Measurements from ENCODE around the gene IL17RB.

The IL17RB gene

DNA sequence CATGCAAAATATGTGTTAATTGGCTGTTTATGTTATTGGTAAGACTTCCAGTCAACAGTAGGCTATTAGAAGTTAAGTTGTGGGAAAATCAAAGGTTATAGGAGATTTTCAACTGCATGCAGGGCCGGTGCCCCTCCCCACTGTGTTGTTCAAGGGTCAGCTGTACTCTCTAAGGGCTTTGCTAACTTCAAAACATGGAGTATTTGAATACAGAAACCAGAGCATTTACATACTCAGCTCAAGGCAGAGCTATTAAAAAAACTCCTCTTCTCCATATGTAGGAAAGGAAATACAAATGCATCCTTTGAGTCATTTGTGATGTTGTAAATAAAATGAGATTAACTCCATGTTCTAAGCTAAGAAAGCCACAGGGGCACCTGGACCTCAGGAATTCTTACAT lies 16.8 kb downstream of the IL17RB start:
- DNase-seq (ENCODE audit: low spot score), result no peak

- DNase-seq (ENCODE audit: low spot score), result no peak
These were observed 19.5 kb downstream of the IL17RB start for GRCh38 chr3:53865732-53866499.

- DNase-seq (ENCODE audit: low spot score), result no peak
These were observed 34.3 kb downstream of the IL17RB start for GRCh38 chr3:53880396-53881345.

DNA sequence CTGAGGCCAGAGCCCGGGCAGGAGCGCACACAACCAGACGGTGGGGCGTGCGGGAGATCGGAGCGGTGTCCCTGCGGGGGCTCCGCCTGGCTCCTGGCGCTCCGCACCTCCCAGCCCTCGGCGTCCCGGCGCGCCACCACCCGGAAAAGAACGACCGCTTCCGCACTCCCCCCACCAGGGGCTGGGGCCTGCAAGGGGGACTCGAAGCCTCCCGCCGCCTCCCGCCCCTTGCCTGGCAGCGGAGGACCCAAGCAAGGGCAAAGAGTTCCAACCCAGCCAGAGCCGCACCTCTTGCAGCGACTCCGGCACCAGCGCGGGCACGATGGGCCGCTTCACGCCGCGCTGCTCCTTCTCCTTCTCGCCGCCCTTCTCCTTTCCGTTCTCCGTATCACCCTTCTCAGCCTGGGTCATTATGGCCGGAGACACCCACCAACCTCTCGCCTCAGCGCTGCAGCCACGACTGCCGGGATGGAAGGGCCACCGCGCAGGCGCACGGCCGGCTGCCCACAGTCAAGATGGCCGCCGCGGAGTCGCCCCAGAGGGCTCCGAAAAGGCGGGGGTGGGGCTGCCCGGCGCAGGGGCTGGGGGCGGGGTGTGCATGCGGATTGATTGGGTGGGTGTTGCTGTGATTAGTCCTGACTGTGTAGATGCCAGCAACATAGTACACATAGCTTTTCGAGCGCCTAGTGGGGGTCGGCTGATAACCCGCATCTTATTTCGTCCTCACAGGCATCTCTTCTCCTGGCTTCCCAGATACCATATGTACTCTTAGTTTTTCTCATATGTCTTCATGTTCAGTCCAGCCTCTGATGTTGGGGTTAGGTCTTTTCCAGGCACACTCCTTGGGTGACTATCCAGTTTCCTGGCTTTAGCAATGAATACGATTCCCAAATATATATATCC lies 35.6 kb downstream of the IL17RB start, which contains the start of gene ACTR8:
Gene ACTR8, minus strand, starts transcription at position 462 of the 903 bp plus-strand sequence. Its CDS starts 51 bp downstream, at position 411.
- DNase-seq (ENCODE audit: low spot score), result peak; percentile 91

DNA sequence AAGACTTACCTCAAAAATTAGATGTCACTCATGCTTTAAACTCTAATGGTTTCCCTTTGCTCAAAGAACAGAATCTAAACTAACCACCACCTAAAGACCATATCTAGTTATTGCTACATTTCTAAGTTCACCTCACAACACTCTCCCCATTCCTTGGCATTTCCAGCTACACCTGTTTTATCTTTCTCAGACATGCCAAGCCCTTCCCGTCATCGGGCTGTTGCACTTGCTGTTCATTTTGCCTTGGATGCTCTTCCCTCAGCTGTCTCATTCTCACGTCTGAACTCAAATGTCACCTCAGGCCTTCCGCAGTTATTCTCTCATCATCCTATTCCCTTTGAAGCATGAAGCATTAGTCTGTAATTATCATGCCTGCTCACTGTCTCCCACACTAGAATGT lies 36.6 kb downstream of the IL17RB start:
- DNase-seq (ENCODE audit: low spot score), result no peak

DNA sequence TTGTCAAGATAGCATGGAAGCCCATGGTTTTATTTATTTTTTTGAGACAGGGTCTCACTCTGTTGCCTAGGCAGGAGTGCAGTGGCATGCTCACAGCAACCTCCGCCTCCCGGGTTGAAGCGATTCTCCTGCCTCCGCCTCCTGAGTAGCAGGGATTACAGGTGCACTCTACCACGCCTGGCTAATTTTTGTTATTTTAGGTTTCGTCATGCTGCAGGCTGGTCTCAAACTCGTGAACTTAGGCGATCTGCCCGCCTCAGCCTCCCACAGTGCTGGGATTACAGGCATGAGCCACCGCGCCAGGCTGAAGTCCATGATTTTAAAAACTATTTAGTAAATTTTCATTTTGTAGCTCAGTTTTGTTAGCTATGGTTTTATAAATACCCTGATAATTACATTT lies 38.3 kb downstream of the IL17RB start:
- DNase-seq (ENCODE audit: low spot score), result no peak

DNA sequence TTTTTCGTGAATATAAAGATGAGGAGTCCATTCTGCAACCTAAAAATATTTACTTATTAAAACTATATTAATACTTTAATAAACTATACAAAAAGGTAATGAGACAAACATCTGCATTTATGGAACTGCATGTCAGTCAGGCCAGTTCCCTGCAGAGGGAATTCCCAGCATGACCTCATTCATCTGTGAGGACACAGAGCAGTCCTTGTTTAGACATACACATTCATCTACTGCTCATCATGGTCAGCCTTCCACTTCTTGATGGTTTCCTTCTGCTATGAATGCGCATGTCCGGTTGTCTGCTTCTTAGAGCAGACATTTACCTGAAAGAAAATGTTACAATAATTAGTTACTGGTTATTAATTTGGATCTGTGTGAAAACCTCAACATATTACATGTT lies 38.9 kb downstream of the IL17RB start:
- peak; percentile 48 for DNase-seq (ENCODE audit: low spot score)

DNA sequence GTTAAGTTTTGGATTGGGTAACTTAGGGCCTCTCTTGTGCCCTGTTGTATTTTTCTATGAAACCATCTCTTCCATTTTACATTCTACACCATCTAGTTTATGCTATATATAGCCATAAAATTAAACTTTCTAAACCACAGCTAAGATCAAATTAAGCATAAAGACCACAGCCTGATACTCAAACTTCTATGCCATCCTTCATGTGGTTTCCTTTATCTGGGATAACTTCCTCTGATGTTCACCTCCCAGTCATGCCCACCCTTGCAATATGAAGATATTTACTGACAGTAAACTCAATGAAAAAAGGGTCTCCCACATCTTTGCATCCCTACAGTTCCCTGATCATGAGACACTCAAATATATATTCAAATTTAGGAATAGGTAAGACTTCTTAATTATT lies 41.1 kb downstream of the IL17RB start:
- DNase-seq (ENCODE audit: low spot score), result no peak

DNA sequence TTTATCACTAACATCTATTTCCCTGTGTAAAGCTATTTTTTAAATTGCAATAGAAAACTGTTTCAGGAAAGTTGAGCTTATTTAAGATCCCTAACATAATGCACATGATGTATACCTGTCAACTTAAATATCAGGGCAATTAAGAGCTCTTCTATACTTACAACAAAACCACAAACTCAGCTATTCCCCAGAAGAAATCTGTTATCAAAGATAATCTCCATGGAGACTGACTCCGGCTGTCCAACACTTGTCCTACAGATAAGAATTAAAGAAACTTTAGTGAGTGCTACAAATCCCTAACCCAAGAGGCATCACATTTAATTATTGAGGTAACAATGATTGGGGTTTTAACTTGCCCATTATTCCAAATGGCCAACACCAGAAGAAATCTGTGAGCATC lies 41.9 kb downstream of the IL17RB start:
- DNase-seq (ENCODE audit: low spot score), result no peak

GRCh38 chr3:53890726-53891475 lies 44.5 kb downstream of the IL17RB start:
- DNase-seq (ENCODE audit: low spot score), result peak; percentile 29

DNA sequence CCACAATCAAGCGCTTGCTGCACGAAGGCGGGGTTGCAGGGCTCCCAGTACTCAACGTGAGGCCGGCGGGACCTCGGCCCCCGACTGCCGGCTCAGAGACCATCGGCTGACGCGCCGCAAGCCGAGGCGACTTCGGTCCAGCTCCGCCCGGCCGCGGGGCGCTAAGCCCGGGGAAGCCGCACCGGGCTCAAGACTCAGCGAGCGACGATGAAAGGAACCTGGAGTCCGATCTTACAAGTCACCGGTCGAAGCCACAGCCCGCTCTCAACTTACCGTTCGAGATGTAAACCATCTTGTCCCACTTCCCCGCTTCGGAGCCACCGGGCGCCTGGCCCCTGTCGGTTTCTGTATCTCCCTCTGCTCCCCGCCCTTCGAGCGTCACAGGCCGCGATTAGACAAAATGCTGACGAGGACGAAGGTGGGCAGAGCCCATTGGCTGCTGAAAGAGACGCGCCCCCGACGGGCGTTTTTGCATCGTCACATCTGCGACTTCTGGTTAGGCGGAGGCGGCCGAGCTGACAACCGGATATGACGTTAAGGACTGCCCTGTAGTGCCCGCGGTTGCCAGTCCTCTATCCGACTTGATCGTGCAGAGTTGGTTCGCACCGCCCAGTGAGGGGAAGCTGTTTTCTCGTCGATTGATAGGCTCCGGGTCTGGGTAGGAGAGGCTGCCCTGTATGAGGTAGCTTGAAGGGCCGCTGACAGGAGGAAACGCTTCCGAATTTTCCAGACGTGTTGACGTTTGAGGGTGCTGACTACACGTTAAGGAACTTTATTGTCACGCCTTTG lies 45.3 kb downstream of the IL17RB start, which contains the start of gene SELENOK:
Gene SELENOK, minus strand, starts transcription at position 363 of the 789 bp plus-strand sequence.
- peak; percentile 100 for DNase-seq (ENCODE audit: low spot score)

DNA sequence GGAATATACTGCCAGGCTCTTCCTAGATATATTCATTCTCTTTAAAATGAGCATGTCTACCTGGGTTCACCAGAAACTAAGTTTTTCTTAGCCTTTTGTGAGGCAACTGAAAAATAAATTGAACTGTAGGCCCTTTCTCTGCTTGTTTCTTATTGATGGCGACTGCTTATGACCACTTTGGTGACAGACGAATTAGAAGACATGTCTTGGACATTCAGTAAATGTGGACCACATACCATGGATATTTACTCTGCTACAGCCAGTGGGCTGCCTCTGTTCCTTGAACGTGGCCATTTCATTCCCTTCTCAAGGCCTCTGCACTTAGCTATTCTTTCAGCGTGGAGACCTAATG lies 45.9 kb downstream of the IL17RB start:
- no peak for DNase-seq (ENCODE audit: low spot score)

DNA sequence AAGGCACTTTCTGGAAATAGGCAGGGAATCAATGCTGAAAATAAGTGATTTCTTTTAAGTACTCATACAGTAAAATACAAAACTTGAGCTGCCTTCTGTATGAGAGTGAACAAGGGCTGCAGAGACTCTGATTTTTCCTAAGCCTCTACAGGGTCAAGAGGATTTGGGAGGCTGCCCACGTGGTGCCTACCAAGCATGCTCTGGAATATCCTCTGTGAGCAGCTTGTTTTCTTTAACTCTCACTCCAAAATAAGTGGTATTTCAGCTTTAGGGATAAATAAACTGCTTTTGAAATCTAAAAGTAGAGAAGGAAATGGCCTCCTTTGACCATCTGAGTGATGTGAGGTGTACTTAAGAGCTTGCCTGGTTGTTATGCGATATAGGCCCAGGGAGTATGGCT lies 53.4 kb downstream of the IL17RB start:
- DNase-seq (ENCODE audit: low spot score), result no peak

DNA sequence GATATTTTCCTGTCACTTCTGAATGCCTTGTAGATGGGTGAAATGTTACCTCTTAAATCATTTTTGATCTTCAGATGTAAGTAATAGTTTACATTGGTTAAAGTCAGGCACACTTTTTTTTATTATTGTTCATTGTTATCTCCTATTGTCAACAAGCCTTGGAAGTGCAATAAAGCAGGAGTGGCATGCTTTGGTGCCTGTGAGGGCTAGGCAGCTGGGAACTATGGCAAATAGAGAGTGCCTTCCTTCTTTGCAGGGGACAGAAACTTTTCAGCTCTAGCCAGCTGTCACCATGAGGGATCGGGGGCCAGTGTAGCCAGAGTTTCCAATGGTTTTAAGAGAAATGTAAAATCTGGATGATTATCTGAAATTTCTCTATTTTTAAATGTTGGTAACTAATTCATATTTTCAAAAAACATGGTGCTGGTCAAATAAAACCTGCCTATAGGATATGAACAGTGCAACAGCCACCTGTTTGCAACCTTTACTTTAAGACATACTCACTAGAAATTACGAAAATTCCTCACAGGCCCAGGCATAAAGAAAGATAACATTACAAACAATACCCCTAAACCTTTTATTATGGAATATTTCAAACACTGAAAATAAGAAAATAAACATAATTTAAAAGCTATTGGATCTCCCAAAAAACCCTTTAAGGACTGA lies 54.4 kb downstream of the IL17RB start:
- DNase-seq (ENCODE audit: low spot score), result no peak

GRCh38 chr3:53902067-53902466 lies 55.7 kb downstream of the IL17RB start:
- no peak for DNase-seq (ENCODE audit: low spot score)

GRCh38 chr3:53902711-53903110 lies 56.3 kb downstream of the IL17RB start:
- no peak for DNase-seq (ENCODE audit: low spot score)

DNA sequence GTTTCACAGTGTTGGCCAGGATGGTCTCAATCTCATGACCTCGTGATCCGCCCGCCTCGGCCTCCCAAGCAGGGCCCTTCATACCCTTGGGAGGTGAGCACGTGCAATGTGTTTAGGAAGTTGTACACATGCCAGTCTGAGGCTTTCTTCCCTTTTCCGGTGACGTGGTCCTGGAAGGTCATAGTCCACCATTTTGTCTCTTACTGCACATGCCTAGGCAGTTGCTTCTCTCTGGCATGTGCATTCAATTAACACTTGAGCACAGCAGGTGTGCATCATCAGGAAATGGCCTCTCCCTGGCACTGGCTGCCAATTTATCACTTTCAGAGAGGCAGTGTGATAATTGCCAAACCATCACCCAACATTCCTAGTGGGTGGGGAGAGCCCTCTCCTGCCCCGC lies 67.0 kb downstream of the IL17RB start:
- no peak for DNase-seq (ENCODE audit: low spot score)

All from Ammon's horn (tissue), 1 donor.